Measurements from ENCODE around the gene EFNA5.

- no peak for TF ChIP-seq EZH2 (IDR thresholded peaks at IDR 0.05; ENCODE audit: borderline replicate concordance, low read depth, low read length, severe bottlenecking)
- TF ChIP-seq, protein P1, sequence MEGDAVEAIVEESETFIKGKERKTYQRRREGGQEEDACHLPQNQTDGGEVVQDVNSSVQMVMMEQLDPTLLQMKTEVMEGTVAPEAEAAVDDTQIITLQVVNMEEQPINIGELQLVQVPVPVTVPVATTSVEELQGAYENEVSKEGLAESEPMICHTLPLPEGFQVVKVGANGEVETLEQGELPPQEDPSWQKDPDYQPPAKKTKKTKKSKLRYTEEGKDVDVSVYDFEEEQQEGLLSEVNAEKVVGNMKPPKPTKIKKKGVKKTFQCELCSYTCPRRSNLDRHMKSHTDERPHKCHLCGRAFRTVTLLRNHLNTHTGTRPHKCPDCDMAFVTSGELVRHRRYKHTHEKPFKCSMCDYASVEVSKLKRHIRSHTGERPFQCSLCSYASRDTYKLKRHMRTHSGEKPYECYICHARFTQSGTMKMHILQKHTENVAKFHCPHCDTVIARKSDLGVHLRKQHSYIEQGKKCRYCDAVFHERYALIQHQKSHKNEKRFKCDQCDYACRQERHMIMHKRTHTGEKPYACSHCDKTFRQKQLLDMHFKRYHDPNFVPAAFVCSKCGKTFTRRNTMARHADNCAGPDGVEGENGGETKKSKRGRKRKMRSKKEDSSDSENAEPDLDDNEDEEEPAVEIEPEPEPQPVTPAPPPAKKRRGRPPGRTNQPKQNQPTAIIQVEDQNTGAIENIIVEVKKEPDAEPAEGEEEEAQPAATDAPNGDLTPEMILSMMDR (IDR thresholded peaks at IDR 0.05; ENCODE audit: borderline replicate concordance, extremely low read depth, low read length, poor library complexity, severe bottlenecking), result no peak
These were observed 9.4 kb upstream of the EFNA5 start for GRCh38 chr5:107680099-107680498.

Measured in DND-41 (cell line).